Neural progenitor cell (in vitro differentiated cells): ENCODE measurements around the gene MACO1. TPM values are rescaled to one million over a fixed set of nuclear protein-coding genes. Genes with fewer than 3 reads are reported as not detected.

Experiments
- DNase-seq: peaks from one replicate; pipeline ENCODE4 v3.0.0-alpha.2; 2016; ENCODE audit warnings: low spot score
- H2AFZ ChIP-seq: fragments of 200-600 bp; sonication (generic); replicated peaks from 2 replicates; pipeline ENCODE4 v1.6.1; 2016; ENCODE audit warnings: antibody characterized with exemption
- H3F3A ChIP-seq: fragments of 200-600 bp; sonication (generic); 2 replicates; pipeline ENCODE4 v1.6.1; 2016; ENCODE audit warnings: antibody characterized with exemption, low read depth
- H3K27ac ChIP-seq: fragments of 200-600 bp; sonication (generic); 2 replicates; pipeline ENCODE4 v1.5.1; 2016; ENCODE audit warnings: mild to moderate bottlenecking
- H3K27me3 ChIP-seq: fragments of 200-600 bp; sonication (generic); 2 replicates; pipeline ENCODE4 v1.6.1; 2016; ENCODE audit warnings: mild to moderate bottlenecking, moderate library complexity
- H3K36me3 ChIP-seq: fragments of 200-600 bp; sonication (generic); 2 replicates; pipeline ENCODE4 v1.5.1; 2016
- H3K4me1 ChIP-seq: fragments of 200-600 bp; sonication (generic); 2 replicates; pipeline ENCODE4 v1.6.1; 2016; ENCODE audit warnings: mixed run types
- H3K4me2 ChIP-seq: fragments of 200-600 bp; sonication (generic); 2 replicates; pipeline ENCODE4 v1.6.1; 2016
- H3K4me3 ChIP-seq: fragments of 200-600 bp; sonication (generic); 2 replicates; pipeline ENCODE4 v1.5.1; 2016
- H3K79me2 ChIP-seq: fragments of 200-600 bp; sonication (generic); 2 replicates; pipeline ENCODE4 v1.6.1; 2016; ENCODE audit warnings: low read depth
- H3K9ac ChIP-seq: fragments of 200-600 bp; sonication (generic); 2 replicates; pipeline ENCODE4 v1.6.1; 2016
- H3K9me3 ChIP-seq: fragments of 200-600 bp; sonication (generic); 2 replicates; pipeline ENCODE4 v1.5.1; 2016; ENCODE audit warnings: low read depth
- H4K20me1 ChIP-seq: fragments of 200-600 bp; sonication (generic); 2 replicates; pipeline ENCODE4 v1.6.1; 2016; ENCODE audit warnings: low read depth
- H3K27ac Mint-ChIP-seq: 3 replicates; pipeline ENCODE4 v1.8.0; 2021; ENCODE audit warnings: mixed read lengths
- H3K27me3 Mint-ChIP-seq: 2 replicates; pipeline ENCODE4 v1.8.0; 2022; ENCODE audit warnings: low read depth, mild to moderate bottlenecking, inconsistent platforms, moderate library complexity, mixed read lengths; ENCODE audit not compliant: insufficient read depth
- H3K36me3 Mint-ChIP-seq: 3 replicates; pipeline ENCODE4 v1.8.0; 2021; ENCODE audit warnings: mixed read lengths
- H3K4me1 Mint-ChIP-seq: 3 replicates; pipeline ENCODE4 v1.8.0; 2021; ENCODE audit warnings: mixed read lengths
- H3K4me3 Mint-ChIP-seq: 3 replicates; pipeline ENCODE4 v1.8.0; 2021; ENCODE audit warnings: mild to moderate bottlenecking, moderate library complexity, mixed read lengths
- H3K9me3 Mint-ChIP-seq: 3 replicates; pipeline ENCODE4 v1.8.0; 2020; ENCODE audit warnings: mixed read lengths
- EZH2 ChIP-seq: fragments of 200-600 bp; sonication (generic); IDR thresholded peaks from 2 replicates; pipeline ENCODE4 v1.6.1; 2017; ENCODE audit warnings: antibody characterized with exemption, mild to moderate bottlenecking, moderate library complexity
- EZH2phosphoT487 ChIP-seq: fragments of 200-600 bp; sonication (generic); IDR thresholded peaks from 2 replicates; pipeline ENCODE4 v1.6.1; 2017; ENCODE audit warnings: antibody characterized with exemption
- total RNA-seq: library from RNA; depleted of rRNA; stranded (reverse); fragments of >200 nt; gene quantifications from 2 replicates; pipeline ENCODE4 v1.2.3, GENCODE V29; 2015; ENCODE audit warnings: low replicate concordance
- TF ChIP-seq, protein P1 (sequence below): fragments of 200-600 bp; sonication (generic); IDR thresholded peaks from 2 replicates; pipeline ENCODE4 v1.5.1; 2017; ENCODE audit warnings: antibody characterized with exemption, mild to moderate bottlenecking

Gene MACO1
- total RNA-seq, 1 donor from 2014 or later, result 17.7 TPM

DNA sequence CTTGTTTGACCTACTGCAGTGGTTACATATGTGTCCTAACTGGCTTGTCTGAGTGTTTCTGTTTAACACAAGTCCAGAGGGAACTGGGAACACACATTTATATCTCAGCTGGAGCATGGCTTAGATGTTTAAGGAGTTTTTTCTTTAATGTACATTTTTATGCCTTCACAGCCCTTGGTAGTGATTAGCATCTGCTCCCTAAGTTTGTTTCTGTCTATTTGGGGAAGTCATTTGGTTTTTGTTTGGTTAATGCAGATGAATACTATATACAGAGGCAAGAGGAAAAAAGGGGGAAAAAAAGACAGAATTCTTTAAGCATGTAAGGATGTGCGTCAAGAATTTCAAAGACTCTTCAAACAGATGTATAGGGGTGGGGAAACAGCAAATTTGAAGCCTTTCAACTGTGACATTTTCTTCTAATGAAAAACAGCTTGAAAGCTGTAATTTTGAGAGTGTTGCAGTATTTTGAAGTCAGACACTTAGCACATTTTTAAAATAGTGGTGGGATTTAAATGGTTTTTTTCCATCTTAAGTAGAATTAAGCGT is 15.4 kb downstream of the MACO1 start:
- Histone ChIP-seq H4K20me1 (peaks cover 32% of the 10 kb centered on the region), H3K27ac (no peak overlapping the region), H3F3A (no peaks in the 10 kb centered on the region), H3K79me2 (no peaks in the 10 kb centered on the region), H3K36me3 (no peaks in the 10 kb centered on the region), H3K4me1 (no peaks in the 10 kb centered on the region), H3K4me2 (no peak overlapping the region), H3K4me3 (no peak overlapping the region), H3K9ac (no peak overlapping the region), H3K9me3 (no peaks in the 10 kb centered on the region), H3K27me3 (no peaks in the 10 kb centered on the region), H2AFZ (no peak overlapping the region)
- TF ChIP-seq EZH2phosphoT487 (no peak), EZH2 (no peak)
- TF ChIP-seq, protein P1, sequence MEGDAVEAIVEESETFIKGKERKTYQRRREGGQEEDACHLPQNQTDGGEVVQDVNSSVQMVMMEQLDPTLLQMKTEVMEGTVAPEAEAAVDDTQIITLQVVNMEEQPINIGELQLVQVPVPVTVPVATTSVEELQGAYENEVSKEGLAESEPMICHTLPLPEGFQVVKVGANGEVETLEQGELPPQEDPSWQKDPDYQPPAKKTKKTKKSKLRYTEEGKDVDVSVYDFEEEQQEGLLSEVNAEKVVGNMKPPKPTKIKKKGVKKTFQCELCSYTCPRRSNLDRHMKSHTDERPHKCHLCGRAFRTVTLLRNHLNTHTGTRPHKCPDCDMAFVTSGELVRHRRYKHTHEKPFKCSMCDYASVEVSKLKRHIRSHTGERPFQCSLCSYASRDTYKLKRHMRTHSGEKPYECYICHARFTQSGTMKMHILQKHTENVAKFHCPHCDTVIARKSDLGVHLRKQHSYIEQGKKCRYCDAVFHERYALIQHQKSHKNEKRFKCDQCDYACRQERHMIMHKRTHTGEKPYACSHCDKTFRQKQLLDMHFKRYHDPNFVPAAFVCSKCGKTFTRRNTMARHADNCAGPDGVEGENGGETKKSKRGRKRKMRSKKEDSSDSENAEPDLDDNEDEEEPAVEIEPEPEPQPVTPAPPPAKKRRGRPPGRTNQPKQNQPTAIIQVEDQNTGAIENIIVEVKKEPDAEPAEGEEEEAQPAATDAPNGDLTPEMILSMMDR, result no peak
- peaks cover 9% of the 10 kb centered on the region for H3K4me1 Mint-ChIP-seq
- H3K27ac Mint-ChIP-seq, result no peak overlapping the region
- no peak for DNase-seq
- H3K9me3 Mint-ChIP-seq, result no peaks in the 10 kb centered on the region
- no peak overlapping the region for H3K4me3 Mint-ChIP-seq
- peaks cover 3% of the 10 kb centered on the region for H3K36me3 Mint-ChIP-seq
- peaks cover 2% of the 10 kb centered on the region for H3K27me3 Mint-ChIP-seq

DNA sequence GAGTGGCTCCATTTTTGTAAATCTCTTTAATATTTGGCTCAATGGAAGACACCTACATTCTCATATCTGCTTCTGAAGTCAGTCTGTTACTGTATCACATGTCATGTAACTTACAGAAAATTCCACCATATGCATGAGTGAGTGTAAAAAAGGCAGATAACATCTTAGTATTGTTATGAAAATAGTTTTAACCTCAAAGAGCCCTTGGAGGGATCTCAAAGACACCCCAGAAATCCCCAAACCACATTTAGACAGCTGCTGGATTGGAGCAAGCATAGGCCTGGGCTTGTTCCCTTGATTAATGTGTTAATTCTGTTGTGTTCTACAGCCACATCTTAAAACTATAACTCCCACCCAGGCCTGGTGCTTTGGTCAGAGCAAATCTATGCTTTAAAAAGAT is 16.9 kb downstream of the MACO1 start:
- Mint-ChIP-seq H3K36me3 (peaks cover 3% of the 10 kb centered on the region), H3K4me3 (no peak overlapping the region), H3K9me3 (no peaks in the 10 kb centered on the region), H3K27me3 (peaks cover 2% of the 10 kb centered on the region), H3K4me1 (peaks cover 9% of the 10 kb centered on the region), H3K27ac (no peak overlapping the region)
- no peaks in the 10 kb centered on the region for H3F3A ChIP-seq
- H3K27ac ChIP-seq, result no peak overlapping the region
- no peaks in the 10 kb centered on the region for H3K27me3 ChIP-seq
- TF ChIP-seq EZH2, result no peak
- no peak for DNase-seq
- no peak overlapping the region for H2AFZ ChIP-seq
- no peaks in the 10 kb centered on the region for H3K4me1 ChIP-seq
- H3K4me3 ChIP-seq, result no peak overlapping the region
- no peak overlapping the region for H3K9ac ChIP-seq
- no peaks in the 10 kb centered on the region for H3K36me3 ChIP-seq
- no peaks in the 10 kb centered on the region for H3K79me2 ChIP-seq
- no peaks in the 10 kb centered on the region for H3K9me3 ChIP-seq
- no peak overlapping the region for H3K4me2 ChIP-seq
- peaks cover 22% of the 10 kb centered on the region for H4K20me1 ChIP-seq

DNA sequence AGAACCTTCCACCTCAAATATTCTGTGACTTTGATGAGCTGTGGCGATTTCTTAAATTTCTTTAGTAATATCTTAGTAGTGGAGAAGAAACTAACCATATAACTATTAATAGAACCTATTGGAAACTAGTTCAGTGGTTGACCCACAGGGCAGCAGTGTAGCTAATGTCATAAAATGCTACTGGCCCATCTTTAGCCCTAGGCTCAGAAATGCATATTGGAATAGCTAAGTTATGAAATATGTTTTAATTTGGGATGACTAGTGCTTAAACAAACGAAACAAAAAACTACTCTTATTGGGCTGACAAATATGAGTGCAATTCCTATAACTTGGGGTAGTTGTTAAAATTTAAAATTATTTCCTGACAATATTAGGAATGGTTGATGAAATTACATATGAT is 20.2 kb downstream of the MACO1 start:
- Mint-ChIP-seq H3K27ac (no peak overlapping the region), H3K9me3 (no peaks in the 10 kb centered on the region), H3K4me3 (no peak overlapping the region), H3K36me3 (peaks cover 3% of the 10 kb centered on the region), H3K4me1 (peaks cover 9% of the 10 kb centered on the region), H3K27me3 (no peaks in the 10 kb centered on the region)
- Histone ChIP-seq H3K9ac (no peak overlapping the region), H3K79me2 (no peaks in the 10 kb centered on the region), H3F3A (no peaks in the 10 kb centered on the region), H3K4me1 (no peaks in the 10 kb centered on the region), H3K27ac (no peak overlapping the region), H4K20me1 (peaks cover 3% of the 10 kb centered on the region), H3K9me3 (no peaks in the 10 kb centered on the region), H3K4me3 (no peak overlapping the region), H3K36me3 (no peaks in the 10 kb centered on the region), H3K4me2 (no peak overlapping the region), H3K27me3 (no peaks in the 10 kb centered on the region), H2AFZ (no peak overlapping the region)
- no peak for DNase-seq
- TF ChIP-seq EZH2phosphoT487 (no peak), EZH2 (no peak)
- TF ChIP-seq, protein P1, result no peak

DNA sequence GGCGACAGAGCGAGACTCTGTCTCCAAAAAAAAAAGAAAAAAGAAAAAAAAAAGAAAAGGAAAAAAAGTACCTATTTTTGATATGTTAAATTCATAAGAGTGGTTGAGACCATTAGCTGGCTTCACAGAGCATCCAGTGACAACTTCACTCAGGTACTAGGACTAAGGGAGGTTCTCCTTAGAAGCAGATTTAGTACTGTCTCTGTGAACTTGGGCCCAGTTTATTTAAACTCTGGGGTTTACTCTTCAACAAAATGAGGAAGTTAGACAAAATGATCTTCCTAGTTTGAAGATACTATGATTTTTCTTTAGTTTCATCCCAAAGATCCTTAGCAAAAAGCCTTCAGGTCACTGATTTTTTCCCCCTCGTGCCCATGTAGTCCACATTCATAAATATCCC is 21.2 kb downstream of the MACO1 start:
- peaks cover 3% of the 10 kb centered on the region for H3K36me3 Mint-ChIP-seq
- no peak overlapping the region for H3K27ac Mint-ChIP-seq
- H3K9ac ChIP-seq, result no peak overlapping the region
- H3K4me3 Mint-ChIP-seq, result no peak overlapping the region
- H3K79me2 ChIP-seq, result no peaks in the 10 kb centered on the region
- no peaks in the 10 kb centered on the region for H3K36me3 ChIP-seq
- H4K20me1 ChIP-seq, result no peaks in the 10 kb centered on the region
- no peaks in the 10 kb centered on the region for H3F3A ChIP-seq
- no peaks in the 10 kb centered on the region for H3K4me1 ChIP-seq
- H3K27me3 Mint-ChIP-seq, result no peaks in the 10 kb centered on the region
- H3K4me3 ChIP-seq, result no peak overlapping the region
- H3K4me1 Mint-ChIP-seq, result peaks cover 2% of the 10 kb centered on the region
- H3K9me3 Mint-ChIP-seq, result no peaks in the 10 kb centered on the region
- H3K9me3 ChIP-seq, result no peaks in the 10 kb centered on the region
- no peak overlapping the region for H3K27ac ChIP-seq
- H3K4me2 ChIP-seq, result no peak overlapping the region
- no peak for DNase-seq
- H3K27me3 ChIP-seq, result no peaks in the 10 kb centered on the region
- no peak for TF ChIP-seq EZH2
- TF ChIP-seq EZH2phosphoT487, result no peak
- TF ChIP-seq, protein P1, result no peak
- H2AFZ ChIP-seq, result no peak overlapping the region
